HG03139 (cell line): Measurements from ENCODE around the gene PDGFRB.

Source experiments
- ATAC-seq: cut with Tn5 transposase; IDR thresholded peaks from one replicate; pipeline ENCODE4 v1.9.1; 2021; ENCODE audit not compliant: unreplicated experiment

PDGFRB gene

DNA sequence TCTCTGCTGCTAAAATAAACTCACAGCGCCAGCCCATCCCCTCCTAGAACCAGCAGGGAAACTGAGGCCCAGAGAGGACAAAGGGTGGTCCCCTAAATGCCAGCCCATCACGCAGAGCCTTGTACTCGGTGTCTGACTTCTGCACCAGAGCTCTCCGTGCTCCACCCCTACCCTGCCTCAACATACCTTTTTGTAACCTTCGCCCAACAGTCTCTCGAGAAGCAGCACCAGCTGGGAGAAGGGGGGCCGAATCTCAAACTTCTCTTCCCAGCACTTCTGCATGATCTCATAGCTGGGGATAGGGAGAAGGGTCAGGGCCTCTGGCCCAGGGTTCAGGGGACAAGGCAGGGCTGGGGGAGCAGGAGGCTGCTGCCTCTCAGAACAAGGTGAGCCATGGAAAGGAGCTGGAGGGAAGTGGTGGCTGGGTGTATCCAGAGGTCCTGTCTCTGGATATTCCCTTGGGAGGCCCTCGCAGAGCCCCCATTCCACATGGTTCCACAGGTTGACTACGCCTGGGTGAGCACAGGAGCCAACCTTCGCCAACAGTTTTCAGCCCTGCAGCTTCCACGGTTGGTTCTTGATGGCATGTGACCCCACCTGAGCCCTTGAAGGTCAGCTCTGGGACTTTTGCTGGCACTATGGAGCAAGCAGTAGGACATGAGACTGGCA lies 37.0 kb downstream of the PDGFRB start:
- no peak for ATAC-seq

DNA sequence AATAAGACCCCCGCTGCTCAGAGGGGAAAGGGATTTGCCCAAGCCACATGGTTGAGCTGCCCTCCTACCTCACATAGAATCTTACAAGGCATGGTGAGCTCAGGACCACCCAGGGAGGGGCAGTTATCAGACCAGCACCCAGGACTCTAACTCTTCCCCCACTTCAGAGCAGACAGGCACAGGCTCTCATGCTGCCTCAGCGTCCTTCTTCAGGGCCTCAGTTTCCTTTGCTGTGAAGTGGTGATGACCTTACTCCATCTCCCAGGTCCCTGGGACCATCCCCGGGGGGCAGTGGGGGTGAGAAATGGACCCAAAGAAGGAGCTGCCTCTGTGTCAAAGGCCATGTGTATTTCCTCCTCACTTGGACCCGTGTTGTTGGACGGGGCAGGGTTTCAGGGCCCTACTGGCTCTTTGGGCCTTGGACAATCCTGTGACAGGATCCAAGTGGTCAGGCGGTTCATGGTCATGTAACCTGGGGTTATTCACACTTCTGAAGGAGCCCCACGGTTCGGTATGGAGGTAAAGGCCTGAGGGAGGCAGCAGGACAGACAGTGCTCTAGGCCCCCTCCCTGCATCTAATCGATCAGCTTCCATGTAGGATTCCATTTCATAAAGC lies 37.6 kb downstream of the PDGFRB start:
- ATAC-seq, result no peak

DNA sequence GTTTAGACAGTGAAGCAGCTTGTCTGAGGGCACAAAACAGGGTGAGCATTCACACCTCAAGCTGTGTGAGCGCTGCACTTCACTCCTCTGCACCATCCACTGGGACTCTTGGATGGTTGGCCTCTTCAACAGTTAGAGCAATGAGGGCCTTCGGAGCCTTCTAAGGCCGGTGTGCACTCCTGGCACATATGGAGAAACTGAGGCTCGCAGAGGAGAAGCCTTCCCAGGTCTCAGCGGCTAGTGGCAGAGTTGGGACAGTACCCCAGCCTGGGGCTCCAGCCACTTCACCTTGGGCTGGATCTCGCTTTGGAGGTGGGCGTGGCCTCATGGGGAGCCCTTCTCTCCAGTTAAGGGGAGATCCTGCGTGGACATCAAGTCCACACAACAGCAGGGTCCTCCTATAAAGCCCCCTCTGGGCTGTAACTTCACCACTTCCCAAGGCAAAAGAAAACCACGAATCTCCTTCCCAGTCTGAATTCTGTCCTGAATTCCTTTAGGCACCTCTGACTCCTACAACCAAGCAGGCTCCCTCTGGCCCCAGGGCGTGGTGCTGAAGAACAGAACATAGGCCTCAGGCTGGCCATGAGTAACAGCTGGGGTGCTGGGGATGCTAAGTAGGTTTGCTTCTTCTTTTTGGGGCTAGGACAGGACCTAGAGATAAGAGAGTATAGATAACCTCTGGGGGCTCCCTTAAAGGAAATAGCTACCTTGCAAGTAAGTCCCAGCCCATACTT lies 38.8 kb downstream of the PDGFRB start:
- ATAC-seq, result no peak

DNA sequence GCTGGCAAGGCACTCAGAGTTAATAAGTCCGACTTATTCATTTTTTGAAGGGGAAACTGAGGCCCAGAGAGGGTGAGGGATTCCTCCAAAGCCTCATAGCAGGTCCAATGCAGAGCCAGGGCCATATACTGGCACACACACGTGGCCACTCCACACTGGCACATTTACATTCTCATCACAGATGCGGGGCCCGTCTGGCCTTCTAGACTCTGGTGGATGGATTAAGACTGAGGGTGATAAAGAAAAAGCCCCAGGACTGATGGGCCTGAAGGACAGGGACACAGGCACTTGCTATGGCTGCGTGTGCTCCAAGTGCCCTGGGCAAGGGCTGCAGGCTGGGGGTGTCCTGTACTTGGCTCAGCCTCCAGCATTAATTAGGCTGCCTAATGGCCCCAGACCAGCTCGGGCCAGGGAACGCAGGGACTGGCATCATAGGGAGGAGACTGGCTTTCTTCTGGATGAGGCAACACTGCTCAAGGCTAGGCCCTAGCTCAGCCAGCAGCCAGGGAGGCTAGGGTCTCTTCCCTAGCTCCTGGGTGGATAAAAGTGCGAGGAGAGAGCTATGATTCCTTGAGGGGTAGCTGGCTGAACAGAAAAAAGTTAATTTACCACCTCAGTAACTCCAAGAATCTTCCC lies 40.8 kb downstream of the PDGFRB start:
- no peak for ATAC-seq

DNA sequence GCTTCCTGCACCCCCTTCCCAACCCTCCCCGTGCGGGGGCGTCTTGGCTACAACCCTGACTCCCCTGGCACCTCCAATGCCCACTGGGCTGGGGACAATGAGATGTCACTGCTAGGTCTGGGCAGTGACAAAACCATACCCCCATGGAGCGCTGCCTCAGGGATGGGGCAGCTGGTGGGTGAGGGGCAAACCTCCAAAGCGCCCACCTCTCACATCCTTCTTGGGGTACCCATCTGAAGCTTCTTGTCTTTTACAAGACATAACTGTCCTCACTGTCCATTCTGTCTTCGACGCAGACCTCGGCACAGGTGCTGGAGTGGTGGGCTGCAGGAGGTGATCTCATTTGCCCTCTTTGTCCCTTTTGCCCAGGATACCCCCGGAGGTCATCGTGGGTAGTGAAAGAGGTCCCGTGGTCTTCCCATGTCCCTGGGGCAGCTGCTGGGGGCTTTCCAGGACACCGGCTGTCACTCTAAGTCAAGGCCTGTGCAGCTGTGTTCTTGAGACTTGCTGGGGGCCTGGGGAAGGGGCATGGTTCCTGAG lies 41.5 kb downstream of the PDGFRB start:
- no peak for ATAC-seq

DNA sequence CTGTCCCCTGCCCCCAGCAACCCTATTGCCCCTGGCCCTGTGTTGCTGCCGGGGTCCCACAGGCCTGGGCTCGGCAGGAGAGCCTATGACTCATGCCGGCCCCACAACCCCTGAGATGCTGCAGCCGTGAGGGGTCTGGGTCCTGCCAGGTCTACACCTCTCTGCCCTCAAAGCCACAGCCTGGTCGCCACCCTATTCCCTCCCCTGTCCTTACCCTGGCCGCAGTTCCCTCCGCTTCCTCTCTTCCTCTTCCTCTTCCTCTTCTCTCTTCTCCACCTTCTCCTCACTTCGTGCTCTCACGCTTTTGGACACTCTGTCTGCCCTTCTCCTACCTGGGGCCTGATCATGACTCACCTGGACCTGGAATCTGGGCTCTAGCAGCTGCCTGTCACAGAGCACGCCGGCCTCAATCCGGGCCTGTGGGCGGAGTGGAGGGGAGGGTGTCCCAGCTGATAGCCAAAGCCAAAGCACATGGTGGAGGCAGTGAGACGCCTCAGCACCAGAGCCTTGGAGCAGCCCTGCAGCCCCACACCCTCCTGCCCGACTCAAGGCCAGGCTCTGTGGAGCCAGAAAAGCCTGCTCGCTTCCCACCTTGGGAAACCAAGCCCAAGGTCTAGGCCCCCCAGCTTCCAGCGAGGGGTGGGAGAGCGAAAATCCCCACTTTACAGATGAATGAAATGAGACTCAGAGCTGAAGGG lies 42.4 kb downstream of the PDGFRB start:
- no peak for ATAC-seq

DNA sequence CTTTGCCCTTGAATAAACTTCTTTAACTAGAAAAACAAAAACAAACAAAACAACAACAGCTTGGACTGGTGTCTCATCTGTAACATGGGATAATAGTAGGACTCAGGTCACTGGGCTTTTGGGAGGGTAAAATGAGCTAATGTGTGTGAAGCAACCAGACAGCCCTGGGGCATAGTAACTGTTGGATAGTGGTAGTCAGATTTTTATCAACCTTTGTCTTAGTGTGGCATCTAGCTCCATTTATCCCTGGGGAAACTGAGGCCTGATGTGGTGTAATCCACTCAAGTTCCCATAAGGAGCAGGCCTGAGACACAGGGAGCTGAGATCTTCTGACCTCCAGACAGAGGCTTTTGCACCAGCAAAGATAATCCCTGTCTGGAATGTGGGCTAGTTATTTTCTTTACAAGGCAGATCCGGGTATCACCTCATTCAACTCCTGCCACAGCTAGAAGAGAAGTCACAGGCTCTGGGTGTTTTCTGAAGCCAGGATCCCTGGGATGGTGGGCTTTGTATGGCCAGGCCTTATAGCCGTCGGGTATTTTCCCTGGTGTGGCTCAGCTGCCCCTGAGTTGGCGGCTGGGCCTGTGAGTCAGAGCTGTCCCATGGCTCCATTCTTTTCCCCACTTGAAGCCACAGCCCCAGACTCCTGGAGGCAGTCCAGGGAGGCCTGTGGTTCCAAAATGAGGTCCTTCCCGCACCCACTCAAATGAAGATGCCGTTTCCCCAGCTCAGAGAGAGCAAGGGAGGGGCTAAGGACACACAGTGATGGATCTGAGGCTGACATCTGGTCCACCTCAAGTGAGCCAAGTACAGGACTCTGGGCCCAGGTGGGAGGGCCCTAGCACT lies 43.2 kb downstream of the PDGFRB start:
- no peak for ATAC-seq

DNA sequence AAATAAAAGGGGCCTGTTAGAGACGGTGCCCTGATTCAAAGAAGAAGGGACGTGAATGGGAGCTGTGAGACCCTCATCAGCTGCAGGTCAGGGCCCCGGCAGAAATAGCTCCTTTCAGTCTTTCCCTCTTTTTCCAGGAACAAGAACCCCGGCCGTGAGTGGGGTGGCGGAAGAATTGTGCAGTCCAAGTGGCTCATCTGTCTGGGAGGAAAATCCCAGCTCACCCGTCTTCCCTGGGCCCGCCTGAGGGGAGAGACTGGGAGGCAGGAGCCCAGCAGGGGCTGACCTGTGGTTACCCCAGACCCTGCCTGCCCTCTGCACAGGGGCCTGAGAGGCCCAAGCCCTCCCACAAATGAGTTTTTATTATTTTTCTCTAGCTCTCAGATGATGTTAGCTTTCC lies 44.5 kb downstream of the PDGFRB start:
- no peak for ATAC-seq

DNA sequence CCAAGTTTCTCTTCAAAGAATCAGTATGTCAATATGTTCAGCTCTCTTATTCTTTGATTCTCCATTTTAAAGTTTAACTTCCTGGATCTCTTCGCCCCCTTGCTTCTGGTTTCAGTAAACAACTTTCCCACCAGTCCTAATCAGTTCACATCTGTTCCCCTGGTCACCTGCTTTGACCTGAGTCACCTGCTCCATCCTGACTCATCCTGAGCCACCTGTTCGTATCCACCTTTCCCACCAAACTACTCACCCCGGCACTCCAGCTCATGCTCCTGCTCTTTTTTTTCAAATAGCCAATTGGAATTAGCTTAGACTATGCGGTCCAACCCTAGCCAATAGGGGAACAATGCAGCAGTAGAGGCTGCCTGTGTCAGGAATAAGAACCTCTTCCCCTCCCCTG lies 45.7 kb downstream of the PDGFRB start:
- ATAC-seq, result no peak

DNA sequence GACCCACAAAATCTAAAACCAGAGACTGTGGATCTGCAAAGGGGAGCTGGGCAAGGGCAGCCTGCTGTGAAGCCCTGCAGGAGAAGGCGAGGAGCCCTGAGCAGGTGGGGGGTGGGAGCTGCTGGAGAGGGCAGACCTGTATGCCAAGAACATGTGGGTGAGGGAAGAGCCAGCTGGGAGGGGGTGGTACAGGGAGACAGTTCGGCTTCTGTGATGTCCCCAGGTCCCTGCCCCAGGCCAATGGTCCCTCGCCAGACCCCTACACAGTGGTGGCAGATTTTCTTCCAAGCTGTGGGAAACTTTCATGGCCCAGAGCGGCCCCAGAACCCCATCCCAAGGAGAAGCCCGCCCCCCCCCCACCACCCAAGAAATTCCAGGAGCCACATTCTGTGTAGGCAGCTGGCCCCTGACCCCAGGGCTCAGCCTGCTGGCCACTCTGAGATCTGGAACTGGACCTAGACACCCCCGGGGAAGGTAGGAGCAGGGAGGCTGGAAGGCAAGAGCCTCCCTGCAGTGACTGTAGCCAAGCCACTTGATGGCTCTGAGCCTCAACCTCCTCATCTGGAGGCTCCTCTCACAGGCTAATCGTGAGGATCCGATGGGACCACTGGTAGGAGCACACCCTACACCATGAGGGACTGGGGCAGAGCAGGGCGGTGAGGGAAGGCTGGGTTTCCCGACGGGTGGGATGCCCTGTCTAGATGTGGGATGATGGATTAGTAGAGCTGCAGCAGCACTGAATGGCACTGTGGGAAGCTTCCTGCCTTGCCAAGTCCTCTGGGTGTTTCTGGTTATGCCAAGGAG lies 46.7 kb downstream of the PDGFRB start:
- no peak for ATAC-seq

DNA sequence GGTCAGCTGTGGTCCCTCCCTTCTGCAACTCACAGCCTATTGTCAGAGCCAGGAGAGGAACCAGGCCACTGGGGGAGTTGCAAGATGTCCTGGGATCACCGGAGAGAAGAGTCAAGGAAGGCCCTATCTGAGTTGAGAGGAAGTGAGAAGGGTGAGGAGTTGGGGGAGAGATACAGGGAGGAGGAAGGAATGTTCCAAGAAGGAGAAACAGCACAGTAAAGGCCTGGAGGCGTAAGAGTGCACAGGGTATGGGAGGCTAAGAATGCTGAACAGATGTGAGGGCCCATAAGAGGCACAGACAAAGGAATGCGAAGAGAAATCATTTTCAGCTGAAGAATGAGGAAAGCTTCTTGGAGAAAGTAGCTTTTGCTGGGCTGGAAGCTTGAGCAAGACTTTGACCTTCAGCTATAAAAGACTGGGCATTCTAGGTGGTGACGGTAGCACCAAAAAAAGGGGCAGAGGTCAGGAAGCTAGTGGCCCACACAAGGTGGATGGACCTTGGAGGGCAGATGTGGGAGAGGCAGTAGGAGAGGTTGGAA lies 47.7 kb downstream of the PDGFRB start:
- no peak for ATAC-seq

DNA sequence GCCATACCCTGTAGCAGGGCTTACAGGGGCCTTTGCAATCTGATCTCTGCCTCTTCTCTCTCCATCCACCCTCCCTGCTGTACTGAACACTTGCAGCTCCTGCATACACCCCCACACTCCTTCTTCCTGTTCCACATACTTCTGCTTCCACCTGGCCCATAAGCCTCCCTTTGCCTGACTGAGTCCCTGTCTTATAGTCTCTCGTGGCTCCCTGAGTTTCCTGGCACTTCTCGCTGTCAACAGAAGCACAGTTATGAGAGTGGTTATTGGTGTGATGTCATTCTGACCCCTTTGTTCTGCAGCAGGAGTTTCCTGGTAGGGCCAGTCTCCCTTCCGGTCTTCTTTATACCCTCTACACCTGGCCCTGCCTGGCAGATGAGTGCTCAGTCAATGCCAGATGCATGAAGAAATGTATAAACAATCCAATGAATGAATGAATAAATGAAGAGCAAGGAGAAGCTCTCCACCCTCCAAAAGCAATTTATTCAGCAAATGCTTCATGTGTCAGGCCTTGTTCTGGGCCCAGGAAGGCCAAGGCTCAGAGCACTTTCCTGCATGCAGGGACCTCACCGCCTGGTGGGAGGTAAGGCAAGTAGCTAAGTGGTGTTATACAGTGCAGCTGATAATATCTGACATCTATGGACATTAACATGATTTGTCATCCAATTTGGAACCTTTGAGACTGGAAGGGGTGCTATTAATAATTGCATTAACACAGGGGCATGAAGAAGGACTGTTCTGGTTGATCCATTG lies 48.8 kb downstream of the PDGFRB start:
- no peak for ATAC-seq

DNA sequence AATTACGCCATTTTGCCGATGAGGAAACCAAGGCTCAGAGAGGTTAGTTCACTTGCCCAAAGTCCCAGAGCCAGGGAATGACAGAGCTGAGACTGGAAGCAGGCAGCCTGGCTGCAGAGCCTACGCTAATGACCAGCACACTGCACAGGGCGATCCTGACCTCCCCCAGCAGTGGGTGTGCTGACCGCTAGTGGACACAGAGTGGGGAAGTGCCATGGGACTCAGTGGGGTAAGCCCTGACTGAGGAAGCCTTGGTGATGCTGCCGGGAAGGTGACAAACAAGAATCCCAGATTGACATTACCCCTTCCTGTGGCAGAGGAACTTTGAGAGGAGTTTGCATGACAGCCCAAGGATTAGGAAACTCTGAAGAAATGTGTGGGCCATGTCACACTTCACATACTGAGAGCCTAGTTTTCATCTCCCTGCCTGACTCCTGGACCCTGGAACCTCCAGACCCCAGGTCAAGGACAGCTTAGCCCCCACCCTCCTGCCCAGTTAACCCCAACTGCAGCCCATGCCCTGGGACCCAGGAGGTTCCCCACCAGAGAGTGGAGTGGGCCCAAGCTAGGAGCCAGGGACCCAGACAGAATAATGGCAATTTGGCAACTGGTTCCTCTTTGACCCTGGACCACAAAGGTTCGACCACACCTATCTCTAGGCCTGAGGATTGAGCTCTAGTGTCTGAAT lies 49.6 kb downstream of the PDGFRB start:
- no peak for ATAC-seq

DNA sequence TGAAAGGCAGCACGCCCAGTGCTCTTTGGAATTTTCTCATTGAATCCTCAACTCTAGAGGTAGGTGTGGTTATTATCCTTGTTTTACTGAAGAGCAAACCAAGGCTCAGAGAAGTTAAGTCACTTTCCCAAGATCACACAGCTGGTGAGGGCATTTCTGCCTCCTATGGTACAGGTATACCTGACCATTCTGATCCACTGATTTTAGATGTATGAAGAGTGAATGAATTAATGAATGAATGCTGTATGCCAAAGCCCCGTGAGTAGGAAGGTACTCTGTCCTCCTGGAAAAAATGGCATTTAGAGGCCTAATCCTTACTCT lies 51.1 kb downstream of the PDGFRB start:
- no peak for ATAC-seq

DNA sequence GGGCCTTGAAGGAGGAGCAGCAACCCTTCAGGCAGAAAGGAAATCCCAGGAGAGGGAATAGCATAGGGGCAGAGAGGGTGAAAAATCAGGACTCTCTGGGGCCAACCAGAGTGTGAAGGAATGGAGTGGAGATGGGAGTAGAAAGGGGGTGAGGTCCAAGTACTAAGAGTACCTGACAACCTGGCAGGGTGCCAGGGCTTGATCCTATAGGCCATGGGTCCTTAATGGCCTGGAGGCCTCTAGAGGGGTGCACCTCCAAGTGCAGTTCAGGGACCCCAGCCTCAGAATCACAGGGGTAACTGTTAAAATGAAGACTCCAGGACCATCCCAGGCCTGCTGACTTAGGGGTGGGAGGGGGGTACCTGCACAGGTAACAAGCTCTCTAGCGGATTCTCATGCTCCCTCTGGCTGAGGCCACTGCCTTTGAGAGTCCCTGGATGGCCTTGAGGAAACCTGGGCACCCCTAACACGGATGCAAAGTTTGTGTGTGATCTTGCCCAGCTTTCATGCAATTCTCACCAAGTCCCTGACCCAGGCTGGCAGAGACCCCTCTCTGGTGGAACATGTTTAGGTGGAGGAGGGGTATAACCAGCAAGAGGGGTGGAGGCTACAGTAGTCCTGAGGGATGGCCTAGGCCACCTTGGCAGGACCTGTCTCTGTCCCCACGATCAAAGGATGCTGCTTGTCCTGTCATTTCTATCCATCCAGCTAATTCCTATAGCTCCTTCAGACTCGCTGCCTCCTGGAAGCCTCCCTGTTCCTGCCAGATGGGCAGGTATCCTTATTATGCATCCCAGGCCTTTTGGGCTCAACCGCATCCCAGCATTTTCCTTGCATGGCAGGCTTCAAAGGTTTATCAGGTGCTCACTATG lies 51.7 kb downstream of the PDGFRB start:
- ATAC-seq, result no peak

DNA sequence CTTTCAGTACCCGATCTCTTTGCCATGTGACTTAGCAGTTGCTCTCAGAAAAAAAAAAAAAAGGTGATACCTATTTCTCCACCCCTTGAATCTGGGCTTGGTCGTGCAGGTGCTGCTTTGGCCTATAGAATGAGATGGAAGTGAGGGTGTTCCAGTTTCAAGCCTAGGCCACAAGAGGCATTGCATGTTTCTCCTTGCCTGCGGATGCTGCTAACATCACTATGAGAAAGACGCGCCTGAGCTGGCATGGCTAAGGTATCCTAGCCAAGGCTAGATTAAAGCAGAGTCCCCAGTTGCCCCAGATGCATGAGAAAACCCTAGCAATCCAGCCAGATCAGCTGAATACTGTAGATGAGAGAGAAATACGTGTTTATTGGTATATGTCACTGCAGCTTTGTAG lies 54.6 kb downstream of the PDGFRB start:
- no peak for ATAC-seq

DNA sequence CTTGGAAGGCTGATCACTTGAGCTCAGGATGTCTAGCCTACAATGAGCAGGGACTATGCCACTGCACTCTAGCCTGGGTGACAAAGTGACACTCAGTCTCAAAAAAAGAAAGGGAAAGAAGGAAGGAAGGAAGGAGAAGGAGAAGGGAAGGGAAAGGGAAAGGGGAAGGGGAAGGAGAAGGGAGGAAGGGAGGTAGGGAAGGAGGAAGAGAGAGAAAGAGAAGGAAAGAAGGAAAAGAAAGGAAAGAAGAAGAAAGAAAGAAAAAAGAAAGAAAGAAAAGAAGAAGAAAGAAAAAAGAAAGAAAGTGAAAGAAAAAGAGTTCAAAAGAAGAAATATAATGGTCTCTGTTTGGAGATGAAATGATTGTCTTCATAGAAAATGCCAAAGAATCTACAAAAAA lies 58.5 kb downstream of the PDGFRB start:
- no peak for ATAC-seq
